Mesodermal cell (in vitro differentiated cells): ENCODE results near the gene RPS19BP1.

ENCODE experiments used
- H3K27ac ChIP-seq: 2 replicates; pipeline ENCODE4 v1.7.0; 2013; ENCODE audit warnings: mild to moderate bottlenecking, low read depth, low read length, moderate library complexity; ENCODE audit not compliant: severe bottlenecking
- H3K36me3 ChIP-seq: 2 replicates; pipeline ENCODE4 v1.7.1; 2013; ENCODE audit warnings: mild to moderate bottlenecking, low read length, moderate library complexity; ENCODE audit not compliant: control insufficient read depth, insufficient read depth
- H3K4me1 ChIP-seq: one replicate; pipeline ENCODE4 v1.7.1; 2013; ENCODE audit warnings: mild to moderate bottlenecking, low read length; ENCODE audit not compliant: insufficient read depth, control insufficient read depth, poor library complexity, severe bottlenecking
- H3K4me3 ChIP-seq: 2 replicates; pipeline ENCODE4 v1.7.0; 2013; ENCODE audit warnings: low read length, control low read depth, mild to moderate bottlenecking; ENCODE audit not compliant: insufficient read depth, poor library complexity, severe bottlenecking; ENCODE audit errors: extremely low read depth
- H3K9me3 ChIP-seq: 2 replicates; pipeline ENCODE4 v1.7.1; 2013; ENCODE audit warnings: mild to moderate bottlenecking, low read length, moderate library complexity; ENCODE audit not compliant: control insufficient read depth
- WGBS, 2 experiments: methylation state at CpG; one replicate each; pipeline ENCODE4 v1.1.5; 2013; ENCODE audit warnings: missing lambda C conversion rate in 2 of 2; ENCODE audit not compliant: insufficient coverage in 2 of 2; 5-methylcytosine and 5-hydroxymethylcytosine counted together

The RPS19BP1 gene

GRCh38 chr22:39559456-39560105 lies 27.0 kb upstream of the RPS19BP1 start:
- peaks cover 8% of the 10 kb centered on the region for H3K4me1 ChIP-seq
- 55 to 69% methylated on average over 5 to 10 of the region's 11 CpGs for WGBS, 2 experiments
- H3K36me3 ChIP-seq: no peaks in the 10 kb centered on the region
- H3K4me3 ChIP-seq: no peak overlapping the region
- no peaks in the 10 kb centered on the region for H3K9me3 ChIP-seq
- no peak overlapping the region for H3K27ac ChIP-seq

GRCh38 chr22:39558950-39559349 lies 26.4 kb upstream of the RPS19BP1 start:
- no peak overlapping the region for H3K4me3 ChIP-seq
- H3K9me3 ChIP-seq: no peaks in the 10 kb centered on the region
- 90 to 99% methylated on average over 11 to 12 of the region's 14 CpGs for WGBS, 2 experiments
- no peaks in the 10 kb centered on the region for H3K36me3 ChIP-seq
- H3K4me1 ChIP-seq: peaks cover 8% of the 10 kb centered on the region
- no peak overlapping the region for H3K27ac ChIP-seq

GRCh38 chr22:39558254-39558727 lies 25.7 kb upstream of the RPS19BP1 start:
- Histone ChIP-seq H3K27ac (no peak overlapping the region), H3K4me1 (peaks cover 8% of the 10 kb centered on the region), H3K4me3 (peak overlapping the region; percentile 11), H3K36me3 (no peaks in the 10 kb centered on the region), H3K9me3 (no peaks in the 10 kb centered on the region)
- WGBS, 2 experiments: 11 to 19% methylated on average over 22 to 28 of the region's 34 CpGs

- whole genome bisulfite sequencing, 2 experiments: 3 to 8% methylated on average over 42 to 53 of the region's 72 CpGs
- peaks cover 8% of the 10 kb centered on the region for H3K4me1 ChIP-seq
Measured at GRCh38 chr22:39556970-39557841, 24.7 kb upstream of the RPS19BP1 start.

GRCh38 chr22:39554151-39554550 lies 21.6 kb upstream of the RPS19BP1 start:
- Histone ChIP-seq H3K9me3 (no peaks in the 10 kb centered on the region), H3K4me1 (peaks cover 8% of the 10 kb centered on the region), H3K27ac (no peak overlapping the region), H3K36me3 (no peaks in the 10 kb centered on the region), H3K4me3 (no peak overlapping the region)
- WGBS, 2 experiments: 67 to 87% methylated on average over 1 to 3 of the region's 3 CpGs

More at GRCh38 chr22:39556970-39557841, 24.7 kb upstream of the RPS19BP1 start:
- Histone ChIP-seq H3K27ac (no peak overlapping the region), H3K9me3 (no peaks in the 10 kb centered on the region), H3K36me3 (no peaks in the 10 kb centered on the region), H3K4me3 (peak overlapping the region; percentile 21)

GRCh38 chr22:39553429-39553828 lies 20.9 kb upstream of the RPS19BP1 start:
- Histone ChIP-seq H3K27ac (no peak overlapping the region), H3K36me3 (no peaks in the 10 kb centered on the region), H3K4me3 (no peak overlapping the region), H3K4me1 (peaks cover 3% of the 10 kb centered on the region), H3K9me3 (no peaks in the 10 kb centered on the region)
- 100% methylated on average over 1 of the region's 3 CpGs; no CpG with 5 or more reads in 1 of the 2 experiments for WGBS, 2 experiments

GRCh38 chr22:39547587-39547947 lies 15.0 kb upstream of the RPS19BP1 start:
- 59% methylated on average over 2 of the region's 2 CpGs; no CpG with 5 or more reads in 1 of the 2 experiments for WGBS, 2 experiments
- Histone ChIP-seq H3K36me3 (no peaks in the 10 kb centered on the region), H3K4me1 (peaks cover 15% of the 10 kb centered on the region), H3K9me3 (no peaks in the 10 kb centered on the region), H3K4me3 (no peak overlapping the region), H3K27ac (no peak overlapping the region)

- Histone ChIP-seq H3K27ac (no peak overlapping the region), H3K36me3 (no peaks in the 10 kb centered on the region), H3K9me3 (no peaks in the 10 kb centered on the region), H3K4me1 (peaks cover 15% of the 10 kb centered on the region), H3K4me3 (no peak overlapping the region)
- WGBS, 2 experiments: 33 to 52% methylated on average over 3 of the region's 5 CpGs
Measured at GRCh38 chr22:39546889-39547586, 14.5 kb upstream of the RPS19BP1 start.

GRCh38 chr22:39545386-39546365 lies 13.1 kb upstream of the RPS19BP1 start:
- Histone ChIP-seq H3K27ac (no peak overlapping the region), H3K4me3 (no peak overlapping the region), H3K9me3 (no peaks in the 10 kb centered on the region), H3K36me3 (no peaks in the 10 kb centered on the region), H3K4me1 (peaks cover 15% of the 10 kb centered on the region)
- 43 to 44% methylated on average over 21 to 29 of the region's 39 CpGs for WGBS, 2 experiments

GRCh38 chr22:39543095-39543494 lies 10.5 kb upstream of the RPS19BP1 start:
- H3K36me3 ChIP-seq: no peaks in the 10 kb centered on the region
- peaks cover 14% of the 10 kb centered on the region for H3K4me1 ChIP-seq
- 30 to 55% methylated on average over 3 to 7 of the region's 11 CpGs for WGBS, 2 experiments
- H3K4me3 ChIP-seq: no peak overlapping the region
- H3K27ac ChIP-seq: no peak overlapping the region
- H3K9me3 ChIP-seq: no peaks in the 10 kb centered on the region
